Caco-2 (cell line): ENCODE measurements around the gene MKLN1. TPM values are rescaled to one million over a fixed set of nuclear protein-coding genes. Genes with fewer than 3 reads are reported as not detected.

ENCODE experiments used
- Bru-seq: library from RNA; stranded (reverse); fragments of 400-500 nt; gene quantifications from one replicate; lab custom pipeline; 2021; lab: Mats Ljungman, UMichigan
- BruChase-seq, 2 experiments: library from RNA; stranded (reverse); fragments of 400-500 nt; gene quantifications; one replicate each; lab custom pipeline; 2021; lab: Mats Ljungman, UMichigan
- BruUV-seq: library from RNA; stranded (reverse); fragments of 400-500 nt; replicated peaks from 2 replicates; lab custom pipeline; 2021; lab: Mats Ljungman, UMichigan
- CTCF ChIA-PET: fragments of 300-600 bp; sonication (Branson Sonifier 250); formaldehyde crosslinking; loops from one replicate; lab custom pipeline; 2022; ENCODE audit warnings: antibody characterized with exemption; lab: Charles Lee
- POLR2A ChIA-PET: fragments of 300-600 bp; sonication (Branson Sonifier 250); formaldehyde crosslinking; loops from one replicate; lab custom pipeline; 2022; ENCODE audit warnings: antibody characterized with exemption; lab: Charles Lee
- DNase-seq, 2 experiments: peaks; one replicate each; pipeline versions ENCODE4 v3.0.0 to v3.0.0-alpha.2; 2020 to 2022
- H3K27me3 ChIP-seq: replicated peaks from 2 replicates; pipeline ENCODE4 v1.6.0; 2011; ENCODE audit warnings: low read length; ENCODE audit not compliant: control insufficient read depth, insufficient read depth
- H3K36me3 ChIP-seq: 2 replicates; pipeline ENCODE4 v1.5.1; 2011; ENCODE audit warnings: low read length; ENCODE audit not compliant: control insufficient read depth, insufficient read depth
- H3K4me1 ChIP-seq: fragments of 250-450 bp; sonication (Bioruptor Pico); 2 replicates; pipeline ENCODE4 v1.5.1; 2020; ENCODE audit warnings: mild to moderate bottlenecking
- H3K4me3 ChIP-seq: 2 replicates; pipeline ENCODE4 v1.5.1; 2011; ENCODE audit warnings: low read depth, mild to moderate bottlenecking, control low read depth, low read length
- H3K9me3 ChIP-seq: fragments of 250-450 bp; sonication (Bioruptor Pico); 2 replicates; pipeline ENCODE4 v1.5.1; 2020; ENCODE audit warnings: mild to moderate bottlenecking, moderate library complexity
- H3K27ac Mint-ChIP-seq: one replicate; pipeline ENCODE4 v1.8.0; 2022; ENCODE audit warnings: mixed read lengths; ENCODE audit not compliant: unreplicated experiment
- H3K27me3 Mint-ChIP-seq: one replicate; pipeline ENCODE4 v1.8.0; 2022; ENCODE audit warnings: mixed read lengths; ENCODE audit not compliant: insufficient read depth, unreplicated experiment
- H3K36me3 Mint-ChIP-seq: one replicate; pipeline ENCODE4 v1.8.0; 2022; ENCODE audit warnings: mild to moderate bottlenecking, mixed read lengths; ENCODE audit not compliant: insufficient read depth, unreplicated experiment
- H3K4me1 Mint-ChIP-seq: one replicate; pipeline ENCODE4 v1.8.0; 2022; ENCODE audit warnings: low read depth, mixed read lengths; ENCODE audit not compliant: unreplicated experiment
- H3K4me3 Mint-ChIP-seq: one replicate; pipeline ENCODE4 v1.8.0; 2022; ENCODE audit warnings: mild to moderate bottlenecking, moderate library complexity, mixed read lengths; ENCODE audit not compliant: unreplicated experiment
- H3K9me3 Mint-ChIP-seq: one replicate; pipeline ENCODE4 v1.8.0; 2022; ENCODE audit warnings: mixed read lengths; ENCODE audit not compliant: unreplicated experiment
- CTCF ChIP-seq, 2 experiments: fragments of 200-600 bp in 1 of 2; IDR thresholded peaks; 1 replicate in 1 of 2; 2 replicates in 1 of 2; pipeline versions ENCODE4 v1.5.1 to v1.8.0; 2011 to 2022; ENCODE audit warnings: antibody characterized with exemption in 1 of 2, control low read depth in 1 of 2, inconsistent platforms in 1 of 2, low read depth in 1 of 2, low read length in 1 of 2, mild to moderate bottlenecking in 1 of 2, moderate library complexity in 1 of 2; ENCODE audit not compliant: insufficient read depth in 1 of 2, severe bottlenecking in 1 of 2, unreplicated experiment in 1 of 2
- intact Hi-C: fragments of 100-400 bp; cut with micrococcal nuclease; formaldehyde crosslinking; loops from one replicate; pipeline ENCODE4 v1.10.0; 2022; ENCODE audit not compliant: unreplicated experiment
- long read RNA-seq: library from polyadenylated mRNA; stranded (forward); transcript quantifications from one replicate; pipeline ENCODE4 v2.0.0, GENCODE V29; 2022
- total RNA-seq: library from RNA; stranded (reverse); gene quantifications from 2 replicates; pipeline ENCODE4 v1.2.3, GENCODE V29; 2022

The MKLN1 gene
- total RNA-seq: 55.6 and 56.1 TPM in 2 replicates
- Bru-seq, nascent RNA: percentile 81 among the genes with signal in this experiment
- percentile 80 among the genes with signal in this experiment for BruChase-seq, experiment 1, labeled RNA remaining after a 2-hour chase
- BruChase-seq, experiment 2, labeled RNA remaining after a 6-hour chase: percentile 74 among the genes with signal in this experiment
- long read RNA-seq, full-length matches to known transcripts: 38 of 56 reads
- long read RNA-seq, partial matches to known transcripts: 5 of 56 reads
- long read RNA-seq, other reads (novel, unspliced or antisense): 13 of 56 reads

GRCh38 chr7:131327626-131328376 is at the start of gene MKLN1:
Gene MKLN1, plus strand, starts transcription at chr7:131327876. Its CDS starts 24 bp downstream, at chr7:131327900.
- TF ChIP-seq CTCF (IDR thresholded peaks at IDR 0.05; ENCODE audit: insufficient read depth in 1 of 2, low read depth in 1 of 2, low read length in 1 of 2, severe bottlenecking in 1 of 2, unreplicated experiment in 1 of 2): no peak
- Histone ChIP-seq H3K4me3 (peak within 1 kb of the TSS; percentile 97), H3K36me3 (no peaks in the 10 kb centered on the region), H3K27me3 (no peaks in the 10 kb centered on the region), H3K9me3 (no peaks in the 10 kb centered on the region), H3K4me1 (peaks cover 22% of the 10 kb centered on the region)
- H3K27me3 Mint-ChIP-seq: no peaks in the 10 kb centered on the region
- peaks cover 35% of the 10 kb centered on the region for H3K4me1 Mint-ChIP-seq
- no peaks in the 10 kb centered on the region for H3K9me3 Mint-ChIP-seq
- no TSS peak for BruUV-seq
- peak within 1 kb of the TSS; percentile 97 for H3K27ac Mint-ChIP-seq
- ChIA-PET POLR2A (interaction anchor here (0.6 to 1.0 kb wide), 3 partner anchors 17 to 1625 kb away, joined by 3 read pairs; no protein-coding TSS in a partner anchor), CTCF (interaction anchor here (0.5 kb wide), 2 partner anchors 51 to 144 kb away, joined by 3 to 5 read pairs; no protein-coding TSS in a partner anchor)
- intact Hi-C loops: loop anchor here (1.0 to 5.0 kb wide), 3 partner anchors 20 to 220 kb away; no protein-coding TSS in a partner anchor
- peak within 1 kb of the TSS; percentile 93 for H3K4me3 Mint-ChIP-seq
- H3K36me3 Mint-ChIP-seq: peaks cover 15% of the 10 kb centered on the region
- peak; percentile 89 to 93 for DNase-seq

GRCh38 chr7:131279044-131279443 is 48.6 kb upstream of the MKLN1 start:
- intact Hi-C loops: no loop called here
- no peak for DNase-seq
- peaks cover 8% of the 10 kb centered on the region for H3K9me3 Mint-ChIP-seq
- POLR2A ChIA-PET: no interaction called here
- no peaks in the 10 kb centered on the region for H3K36me3 Mint-ChIP-seq
- H3K27me3 ChIP-seq: no peaks in the 10 kb centered on the region
- peaks cover 7% of the 10 kb centered on the region for H3K4me1 Mint-ChIP-seq
- TF ChIP-seq CTCF (IDR thresholded peaks at IDR 0.05; ENCODE audit: insufficient read depth in 1 of 2, low read depth in 1 of 2, low read length in 1 of 2, severe bottlenecking in 1 of 2, unreplicated experiment in 1 of 2): no peak
- no peak overlapping the region for H3K27ac Mint-ChIP-seq
- CTCF ChIA-PET: no interaction called here
- H3K9me3 ChIP-seq: no peaks in the 10 kb centered on the region
- H3K4me3 ChIP-seq: no peak overlapping the region
- no peak overlapping the region for H3K4me3 Mint-ChIP-seq
- H3K4me1 ChIP-seq: no peaks in the 10 kb centered on the region
- no peaks in the 10 kb centered on the region for H3K27me3 Mint-ChIP-seq
- no TSS peak for BruUV-seq
- no peaks in the 10 kb centered on the region for H3K36me3 ChIP-seq

GRCh38 chr7:131281266-131282048 is 46.2 kb upstream of the MKLN1 start:
- intact Hi-C loops: no loop called here
- no peak for TF ChIP-seq CTCF (IDR thresholded peaks at IDR 0.05; ENCODE audit: insufficient read depth in 1 of 2, low read depth in 1 of 2, low read length in 1 of 2, severe bottlenecking in 1 of 2, unreplicated experiment in 1 of 2)
- no peak for DNase-seq
- no TSS peak for BruUV-seq
- POLR2A ChIA-PET: no interaction called here
- no peak overlapping the region for H3K4me3 ChIP-seq
- Mint-ChIP-seq H3K36me3 (no peaks in the 10 kb centered on the region), H3K9me3 (peaks cover 8% of the 10 kb centered on the region), H3K4me1 (no peaks in the 10 kb centered on the region), H3K4me3 (no peak overlapping the region), H3K27ac (no peak overlapping the region), H3K27me3 (no peaks in the 10 kb centered on the region)
- CTCF ChIA-PET: no interaction called here
- no peaks in the 10 kb centered on the region for H3K27me3 ChIP-seq
- no peaks in the 10 kb centered on the region for H3K36me3 ChIP-seq
- H3K9me3 ChIP-seq: no peaks in the 10 kb centered on the region
- no peaks in the 10 kb centered on the region for H3K4me1 ChIP-seq
